Activated CD8-positive, alpha-beta memory T cell treated with anti-CD3 and anti-CD28 coated beads for 24 hours (primary cell): ENCODE results near the gene TEKT3.

Experiments
- DNase-seq: peaks from one replicate; pipeline ENCODE4 v3.0.0-alpha.2; 2020

The TEKT3 gene

DNA sequence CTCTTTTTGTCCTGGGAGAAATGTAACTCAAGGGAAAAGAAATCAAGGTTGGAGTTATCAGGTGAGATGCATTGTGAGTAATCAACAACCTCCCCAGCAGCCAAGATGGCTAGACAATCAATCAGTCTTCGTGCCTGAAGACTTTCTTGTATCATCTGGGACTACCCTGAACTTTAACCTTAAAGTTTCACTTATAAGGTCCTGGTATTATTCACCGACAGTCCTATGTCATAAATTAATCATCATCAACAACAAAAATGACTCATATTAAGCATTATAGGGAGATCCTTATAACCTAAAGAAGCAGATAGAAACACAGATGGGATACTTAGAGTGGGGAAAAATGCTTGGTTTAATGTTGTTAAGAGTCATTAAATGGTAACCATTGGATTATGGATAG lies 7.7 kb upstream of the TEKT3 start:
- no peak for DNase-seq

DNA sequence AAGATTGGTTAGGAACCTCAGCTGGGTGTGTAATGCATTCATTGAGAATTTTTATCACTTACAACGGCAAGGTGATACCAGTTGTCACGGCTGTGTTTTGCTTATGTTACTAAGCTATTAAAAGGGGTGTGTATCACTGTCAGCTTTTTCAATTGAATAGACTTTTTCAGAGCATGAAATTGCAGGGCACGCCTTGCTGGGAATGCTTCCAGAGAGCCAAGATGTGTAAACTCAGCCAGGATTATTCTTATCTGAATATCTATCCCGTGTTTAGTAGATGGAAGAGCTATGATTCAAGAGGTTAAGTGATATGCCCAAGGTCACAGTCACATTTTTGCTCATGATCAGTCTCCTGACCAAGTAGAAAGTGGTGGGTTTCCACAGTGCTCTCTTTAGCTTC lies 6.6 kb upstream of the TEKT3 start:
- DNase-seq: no peak

GRCh38 chr17:15346066-15346595 lies 4.7 kb upstream of the TEKT3 start:
- DNase-seq: no peak

DNA sequence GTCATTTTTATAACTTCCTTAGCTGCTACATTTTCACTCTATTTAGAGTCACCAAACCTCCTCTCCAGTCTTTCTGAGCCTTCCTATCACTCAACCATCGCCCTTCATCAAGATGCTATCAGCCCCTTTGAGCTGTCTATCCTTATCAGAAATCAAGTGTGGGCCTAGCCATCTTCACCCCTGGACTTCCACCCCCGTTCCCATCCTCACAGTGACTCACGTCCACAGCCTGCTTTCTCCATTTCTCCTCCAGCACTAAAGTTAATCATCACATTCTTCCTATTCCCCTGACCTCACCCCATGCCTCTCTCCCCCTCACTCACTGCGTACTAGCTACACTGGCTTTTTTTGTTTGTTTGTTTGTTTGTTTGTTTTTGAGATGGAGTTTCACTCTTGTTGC lies 2.4 kb upstream of the TEKT3 start:
- no peak for DNase-seq

DNA sequence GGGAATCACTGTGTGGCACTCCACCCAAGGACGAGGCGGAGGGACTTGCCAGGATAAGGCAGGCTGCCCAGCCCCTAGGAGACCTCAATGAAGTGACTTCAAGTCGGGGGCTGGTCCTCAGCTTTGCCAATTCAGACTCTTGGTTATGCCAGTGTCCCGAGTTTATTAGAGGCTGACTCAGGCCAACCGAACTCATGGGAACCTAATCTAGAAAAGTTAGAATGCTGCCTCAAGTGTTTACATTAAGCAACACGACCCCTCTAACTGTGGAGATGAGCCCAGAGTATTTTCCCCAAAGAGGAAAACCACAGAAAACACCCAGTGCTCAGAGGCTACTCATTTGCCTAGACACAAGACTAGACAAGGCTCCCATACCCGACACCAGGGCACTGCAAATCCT lies 1.1 kb upstream of the TEKT3 start:
- no peak for DNase-seq

DNA sequence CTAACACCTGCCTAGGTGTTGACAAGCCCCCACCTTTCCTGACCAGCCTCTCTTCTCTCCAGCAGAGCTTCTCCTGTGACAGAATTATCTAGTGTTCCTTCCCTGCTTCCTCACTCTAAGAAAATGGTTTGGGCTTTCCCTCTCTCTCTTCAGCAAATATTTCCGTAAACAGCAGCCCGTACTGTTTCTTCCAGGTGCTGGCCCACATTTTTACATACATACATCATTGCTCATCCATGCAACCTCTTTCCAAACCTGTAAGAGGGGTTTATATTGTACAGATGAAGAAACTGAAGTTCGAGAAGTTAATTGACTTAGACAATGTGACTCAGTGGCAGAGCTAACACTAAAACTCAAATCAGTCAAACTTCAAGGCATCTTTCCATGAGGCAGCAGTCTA lies 569 bp upstream of the TEKT3 start:
- no peak for DNase-seq

- no peak for DNase-seq
Measured at GRCh38 chr17:15340966-15341365, 431 bp downstream of the TEKT3 start.

GRCh38 chr17:15335446-15335845 lies 6.0 kb downstream of the TEKT3 start:
- DNase-seq: no peak

GRCh38 chr17:15334266-15334665 lies 7.1 kb downstream of the TEKT3 start:
- no peak for DNase-seq

DNA sequence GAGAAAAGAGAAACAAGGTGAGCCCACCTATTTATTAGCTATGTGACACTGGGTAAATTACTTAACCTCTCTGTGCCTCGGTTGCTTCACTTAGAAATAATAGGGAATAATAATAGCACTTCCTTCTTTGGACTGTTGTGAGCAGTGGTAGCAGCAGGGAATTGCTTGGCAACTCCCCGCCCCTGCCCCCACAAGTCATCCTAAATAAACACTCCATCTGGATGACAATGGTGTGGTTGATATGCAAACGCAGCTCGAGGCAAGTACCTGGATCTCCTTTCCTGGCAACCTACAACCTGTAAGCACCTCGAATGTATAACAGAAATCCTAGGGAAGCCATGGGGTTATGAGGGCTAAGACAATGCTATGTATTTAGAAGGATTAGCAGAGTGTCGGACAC lies 9.1 kb downstream of the TEKT3 start:
- no peak for DNase-seq

GRCh38 chr17:15323131-15323530 lies 18.3 kb downstream of the TEKT3 start:
- no peak for DNase-seq

DNA sequence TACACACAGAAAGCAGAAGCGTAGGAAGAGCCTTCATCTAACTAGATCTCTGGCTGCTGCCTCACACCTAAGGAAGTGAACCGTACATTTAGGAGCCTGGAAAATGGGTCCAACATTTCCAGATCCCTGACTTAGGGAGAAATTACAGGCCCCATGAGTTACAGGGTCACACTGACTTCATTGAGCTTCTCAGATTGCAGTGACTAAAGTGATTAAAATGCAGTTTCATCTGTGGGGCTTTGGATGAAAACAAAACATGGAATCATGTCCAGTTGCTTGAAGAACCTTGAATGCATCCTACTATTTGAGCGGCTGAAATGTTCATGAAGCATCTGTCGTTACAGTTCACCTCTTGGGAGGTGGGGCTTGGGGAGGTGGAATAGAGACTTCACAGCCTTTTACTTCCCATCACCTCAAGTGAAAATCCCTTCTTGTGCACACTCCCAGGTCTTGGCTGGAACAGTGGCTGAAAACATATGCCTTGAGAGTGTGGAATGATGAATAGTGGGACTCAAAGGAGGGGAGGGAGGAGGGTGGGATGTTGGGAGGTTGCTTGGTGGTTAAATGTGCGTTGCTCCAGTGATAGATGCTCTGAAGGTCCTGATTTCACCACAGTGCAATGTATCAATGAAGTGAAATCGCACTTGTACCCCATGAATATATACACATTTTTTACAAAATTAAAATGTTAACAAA lies 19.7 kb downstream of the TEKT3 start:
- DNase-seq: no peak

DNA sequence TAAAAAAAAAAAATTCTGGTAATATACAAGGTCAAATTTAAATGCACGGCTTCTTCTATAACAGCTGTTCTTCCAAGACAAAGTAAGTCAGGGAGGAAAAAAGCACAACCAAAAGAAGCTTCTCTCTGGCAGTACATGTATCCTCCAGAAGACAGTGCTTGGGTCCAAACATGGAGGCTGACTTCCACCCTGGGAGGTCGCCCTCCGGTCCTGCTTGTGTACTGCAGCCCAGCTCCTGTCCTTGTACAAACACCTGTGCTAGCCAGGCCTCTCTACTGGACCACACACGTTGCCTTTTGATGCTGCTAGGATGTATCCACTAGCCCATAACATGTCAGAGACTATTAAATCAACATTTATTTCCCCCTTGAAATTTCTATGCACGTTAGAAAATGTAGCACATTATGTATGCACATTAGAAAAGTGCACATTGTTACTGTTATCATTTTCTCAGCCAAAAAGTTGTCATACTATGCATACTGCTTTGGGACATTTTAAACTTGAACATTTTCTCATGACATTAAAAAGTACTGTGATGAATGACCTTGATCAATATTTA lies 21.9 kb downstream of the TEKT3 start:
- DNase-seq: no peak

DNA sequence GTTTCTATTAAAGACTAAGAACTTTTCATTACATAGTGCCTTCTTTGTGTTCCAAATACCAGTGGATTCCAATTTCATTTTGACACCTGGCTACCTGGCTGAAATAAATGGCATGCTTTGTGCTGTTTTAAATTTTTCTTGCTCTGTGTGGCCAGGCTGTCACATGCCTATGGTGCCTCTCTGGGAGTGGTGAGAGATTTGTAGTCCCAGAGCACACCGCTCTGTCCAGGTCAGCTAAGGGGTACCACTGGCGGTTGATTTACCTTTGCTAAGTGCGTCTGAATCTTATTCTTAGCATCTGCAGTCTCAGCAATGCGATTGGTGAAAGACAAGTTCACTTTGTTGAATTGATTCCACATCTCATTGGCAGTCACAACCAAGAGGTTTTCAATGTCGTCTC lies 29.4 kb downstream of the TEKT3 start:
- DNase-seq: no peak

DNA sequence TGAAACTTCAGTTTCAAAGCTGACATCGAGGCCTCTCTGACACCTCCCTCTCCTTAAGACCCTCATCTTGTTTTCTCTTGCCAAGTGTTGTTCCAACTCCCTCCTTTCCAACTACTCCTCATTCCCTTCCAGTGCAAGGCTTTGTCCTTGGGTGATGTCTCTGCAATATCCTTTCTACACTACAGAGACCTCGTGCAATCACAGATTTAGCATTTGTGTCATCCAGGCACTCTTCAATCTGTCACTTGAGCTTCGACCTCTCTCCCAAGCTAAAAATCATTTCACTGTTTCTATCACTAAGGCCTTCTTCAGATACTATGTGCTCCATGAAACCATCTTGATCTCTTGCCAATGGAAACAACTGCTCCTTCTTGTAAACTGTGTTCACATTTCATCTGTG lies 31.6 kb downstream of the TEKT3 start:
- no peak for DNase-seq

DNA sequence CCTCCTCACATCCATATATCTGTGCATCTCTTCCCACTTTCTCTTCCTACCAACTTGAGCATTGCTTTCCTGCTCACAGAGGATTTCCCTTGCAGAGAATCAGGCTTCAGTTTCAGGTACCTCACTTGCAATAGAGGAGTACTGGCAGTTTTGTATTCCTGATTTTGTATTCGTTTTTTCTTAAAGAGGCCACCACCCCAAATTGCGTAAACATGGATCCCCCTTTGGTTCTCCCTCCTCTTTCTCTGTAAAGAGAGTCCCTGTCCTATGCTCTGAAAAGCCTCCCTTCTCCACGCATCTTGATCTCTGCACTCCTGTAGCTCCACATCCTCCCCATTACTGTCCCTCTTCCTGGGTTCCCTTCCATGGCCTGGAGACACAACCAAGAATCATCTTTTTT lies 32.2 kb downstream of the TEKT3 start:
- no peak for DNase-seq

GRCh38 chr17:15308758-15309157 lies 32.6 kb downstream of the TEKT3 start:
- DNase-seq: no peak

DNA sequence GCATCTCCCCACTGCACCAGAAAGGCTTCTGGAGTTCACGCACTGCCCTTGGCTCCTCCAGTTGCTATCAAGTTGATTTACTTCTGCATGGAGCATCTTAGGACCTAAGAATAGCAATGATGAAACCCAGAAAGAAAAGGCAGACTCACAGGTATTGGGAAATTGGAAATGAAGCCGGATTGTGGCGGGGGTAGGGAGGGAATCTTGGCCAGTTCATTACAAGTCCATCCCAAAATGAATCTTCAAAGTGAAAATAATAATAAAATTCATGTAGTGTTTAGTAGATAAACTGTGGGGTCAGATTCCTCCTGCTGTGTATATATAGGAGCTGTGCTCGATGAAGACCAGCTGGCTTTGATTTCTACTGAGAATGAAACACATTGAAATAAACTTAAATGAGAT lies 33.7 kb downstream of the TEKT3 start:
- no peak for DNase-seq

- DNase-seq: no peak
Measured at GRCh38 chr17:15303851-15304250, 37.5 kb downstream of the TEKT3 start.

DNA sequence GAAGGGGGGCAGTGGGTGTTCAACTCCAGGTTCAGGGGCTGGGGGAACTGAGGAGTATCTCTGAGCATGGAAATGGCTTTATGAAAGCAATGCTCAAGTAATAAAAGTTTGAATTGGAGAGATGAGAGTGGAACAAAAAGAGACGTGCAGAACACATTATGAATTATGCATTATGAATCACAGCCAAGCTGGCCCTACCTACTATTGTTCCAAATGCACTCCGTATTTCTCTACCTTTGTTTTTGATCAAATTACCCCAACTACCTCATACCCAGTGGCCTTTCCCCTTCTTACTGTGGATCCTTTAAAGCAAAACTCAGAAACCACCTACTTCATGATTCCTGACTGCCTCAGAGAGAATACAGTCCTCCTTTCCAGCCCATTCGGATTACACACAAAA lies 38.1 kb downstream of the TEKT3 start:
- DNase-seq: no peak

DNA sequence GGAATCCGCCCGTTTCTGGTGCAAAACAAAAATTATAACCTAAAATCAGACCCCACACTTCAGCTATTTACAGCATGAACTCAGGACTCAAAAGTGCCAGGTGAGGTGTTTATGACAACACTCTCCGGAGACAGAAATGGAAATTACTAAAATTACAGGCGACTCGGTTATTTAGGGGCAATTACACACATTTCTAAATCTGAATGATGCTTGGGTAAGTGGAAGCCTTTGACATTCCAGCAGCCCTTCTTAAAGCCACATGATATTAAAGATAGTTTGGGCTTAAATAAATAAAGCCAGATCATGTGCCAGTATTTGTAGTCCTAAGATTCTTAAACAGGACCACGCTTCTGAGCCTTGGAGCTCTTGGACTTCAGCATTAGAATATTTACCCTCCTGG lies 39.6 kb downstream of the TEKT3 start:
- DNase-seq: no peak

DNA sequence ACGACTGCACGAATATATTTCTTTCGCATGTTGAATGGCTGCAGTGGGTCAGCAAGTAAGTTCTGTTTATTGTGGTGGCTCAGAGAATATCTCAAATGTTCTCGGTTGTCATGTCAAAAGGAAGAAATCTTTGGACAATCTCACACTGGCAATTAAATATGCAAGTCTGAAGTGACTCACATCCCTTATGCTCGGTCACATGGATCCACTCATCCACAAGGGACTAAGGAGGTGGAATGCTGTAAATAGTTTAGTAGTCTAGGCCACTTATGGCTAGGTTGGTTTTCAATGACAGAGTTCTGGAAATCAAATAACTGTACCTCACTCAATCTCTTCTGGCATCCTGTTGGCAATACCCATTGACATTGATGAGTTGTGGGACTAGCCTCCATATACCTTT lies 43.2 kb downstream of the TEKT3 start:
- DNase-seq: no peak

DNA sequence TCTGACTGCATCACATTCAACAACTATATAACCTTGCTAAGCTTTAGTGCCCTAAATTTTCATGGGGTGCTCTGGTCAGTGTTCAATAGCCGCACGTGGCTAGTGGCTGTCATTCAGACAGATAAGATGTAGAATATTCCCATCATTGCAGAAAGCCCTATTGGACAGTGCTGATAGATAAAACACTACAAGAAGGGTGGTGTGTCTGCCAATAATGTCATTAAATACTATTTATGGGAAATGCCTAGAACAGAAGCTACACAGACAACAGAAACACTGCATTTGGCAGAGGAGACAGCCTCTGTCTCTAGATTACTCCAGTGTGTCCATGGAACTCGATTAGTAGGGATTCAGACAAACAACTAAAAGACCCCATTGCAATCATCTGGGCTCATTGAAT lies 47.8 kb downstream of the TEKT3 start:
- DNase-seq: no peak

DNA sequence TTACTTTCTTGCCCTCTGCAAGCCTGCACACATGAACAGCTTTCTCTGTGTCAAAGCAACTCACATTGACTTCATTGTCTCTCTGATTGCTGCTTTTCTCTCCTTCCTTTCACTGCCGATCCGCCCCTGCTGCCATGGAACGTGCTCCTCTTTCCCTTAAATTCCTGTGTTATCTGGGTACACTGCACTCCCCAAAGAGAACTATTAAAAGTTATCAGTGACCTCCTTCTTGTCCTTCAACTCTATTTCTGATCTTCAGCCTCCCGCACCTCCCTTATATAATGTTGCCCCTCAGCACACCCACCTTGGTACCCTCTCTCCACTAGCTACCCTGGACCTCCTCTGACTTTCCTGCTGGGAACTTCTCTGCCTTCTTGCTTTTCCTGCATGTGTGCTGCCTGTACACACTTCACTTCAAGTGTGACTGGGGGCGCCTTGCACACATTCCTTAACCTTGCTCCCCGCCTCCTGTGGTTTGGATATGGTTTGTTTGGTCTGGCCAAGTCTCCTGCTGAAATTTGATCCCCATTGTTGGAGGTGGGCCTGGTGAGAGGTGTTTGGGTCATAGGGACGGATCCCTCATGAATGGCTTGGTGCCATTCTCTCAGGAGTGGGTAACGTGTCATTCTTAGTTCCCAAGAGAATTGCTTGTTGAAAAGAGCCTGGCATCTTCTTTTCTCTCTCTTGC lies 49.6 kb downstream of the TEKT3 start:
- no peak for DNase-seq

GRCh38 chr17:15290605-15291004 lies 50.8 kb downstream of the TEKT3 start:
- no peak for DNase-seq
